Testis (tissue), 2 donors: ENCODE results near the gene BMP7.

Experiments used
- POLR2A ChIP-seq: fragments of 450-650 bp; IDR thresholded peaks from one replicate; pipeline ENCODE4 v1.6.1; 2017; ENCODE audit warnings: antibody characterized with exemption, mild to moderate bottlenecking, moderate library complexity
- TF ChIP-seq, protein P1 (sequence below), 3 experiments: fragments of 450-650 bp in 2 of 3; fragments of 200-600 bp in 1 of 3; sonication (generic) in 1 of 3; IDR thresholded peaks; one replicate each; pipeline ENCODE4 v1.5.1; 2016 to 2019; ENCODE audit warnings: antibody characterized with exemption in 3 of 3, mild to moderate bottlenecking in 2 of 3, moderate library complexity in 1 of 3

DNA sequence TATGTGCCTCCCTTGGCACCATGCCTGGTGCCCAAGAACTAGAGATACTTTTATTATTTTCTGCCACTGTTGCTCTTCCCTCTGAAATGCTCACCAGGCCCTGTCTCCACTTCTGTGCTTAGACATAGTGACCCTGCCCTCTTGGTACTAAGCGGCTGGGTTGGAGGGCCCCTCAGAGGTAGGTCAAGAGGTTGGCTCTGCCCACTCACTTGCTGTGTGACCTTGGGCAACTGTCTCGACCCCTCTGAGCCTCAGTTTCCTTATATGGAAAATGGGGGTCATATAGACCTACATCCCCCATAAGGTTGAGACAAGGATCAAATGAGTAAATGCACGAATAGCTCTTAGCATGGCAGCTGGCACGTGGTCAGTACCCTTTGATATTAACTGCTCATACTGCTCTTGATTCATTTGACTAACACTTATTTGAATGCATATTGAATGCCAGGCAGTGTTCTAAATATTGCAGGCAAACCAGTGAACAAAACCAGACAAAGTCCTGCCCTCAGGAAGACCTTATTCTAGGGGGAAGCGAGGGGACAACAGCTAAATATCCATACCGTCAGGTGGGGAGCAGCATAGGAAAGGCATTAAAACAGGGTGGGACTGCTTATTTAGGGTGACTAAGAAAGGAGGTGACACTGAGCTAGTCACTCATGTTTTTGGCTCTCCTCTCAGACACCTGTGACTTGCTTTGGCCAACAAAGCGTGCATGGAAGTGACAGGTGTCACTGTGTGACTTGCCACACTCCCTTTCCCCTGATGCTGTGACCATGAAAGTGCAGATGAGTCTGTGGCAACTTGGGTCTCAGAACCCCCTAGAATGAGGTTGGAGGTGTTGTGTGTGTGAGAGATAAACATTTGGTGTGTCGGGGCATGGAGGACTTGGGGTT, 48.9 kb upstream of the BMP7 start:
- TF ChIP-seq, protein P1, sequence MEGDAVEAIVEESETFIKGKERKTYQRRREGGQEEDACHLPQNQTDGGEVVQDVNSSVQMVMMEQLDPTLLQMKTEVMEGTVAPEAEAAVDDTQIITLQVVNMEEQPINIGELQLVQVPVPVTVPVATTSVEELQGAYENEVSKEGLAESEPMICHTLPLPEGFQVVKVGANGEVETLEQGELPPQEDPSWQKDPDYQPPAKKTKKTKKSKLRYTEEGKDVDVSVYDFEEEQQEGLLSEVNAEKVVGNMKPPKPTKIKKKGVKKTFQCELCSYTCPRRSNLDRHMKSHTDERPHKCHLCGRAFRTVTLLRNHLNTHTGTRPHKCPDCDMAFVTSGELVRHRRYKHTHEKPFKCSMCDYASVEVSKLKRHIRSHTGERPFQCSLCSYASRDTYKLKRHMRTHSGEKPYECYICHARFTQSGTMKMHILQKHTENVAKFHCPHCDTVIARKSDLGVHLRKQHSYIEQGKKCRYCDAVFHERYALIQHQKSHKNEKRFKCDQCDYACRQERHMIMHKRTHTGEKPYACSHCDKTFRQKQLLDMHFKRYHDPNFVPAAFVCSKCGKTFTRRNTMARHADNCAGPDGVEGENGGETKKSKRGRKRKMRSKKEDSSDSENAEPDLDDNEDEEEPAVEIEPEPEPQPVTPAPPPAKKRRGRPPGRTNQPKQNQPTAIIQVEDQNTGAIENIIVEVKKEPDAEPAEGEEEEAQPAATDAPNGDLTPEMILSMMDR (IDR thresholded peaks at IDR 0.05) = no peak
- no peak for TF ChIP-seq POLR2A
